ENCODE results near the gene ASXL1.

ASXL1 gene

GRCh38 chr20:32336918-32337347 lies 21.2 kb upstream of the ASXL1 start:
- no peak for TF ChIP-seq FOXP2 (optimal IDR thresholded peaks at IDR 0.05; ENCODE audit: borderline replicate concordance, extremely low read depth, extremely low read length, insufficient read depth)
- TF ChIP-seq TAF1 (IDR thresholded peaks at IDR 0.05; ENCODE audit: borderline replicate concordance, insufficient read depth, low read length): no peak
- no peak for TF ChIP-seq SIN3A (IDR thresholded peaks at IDR 0.05; ENCODE audit: borderline replicate concordance, insufficient read depth, low read length)
- TF ChIP-seq, protein P1, sequence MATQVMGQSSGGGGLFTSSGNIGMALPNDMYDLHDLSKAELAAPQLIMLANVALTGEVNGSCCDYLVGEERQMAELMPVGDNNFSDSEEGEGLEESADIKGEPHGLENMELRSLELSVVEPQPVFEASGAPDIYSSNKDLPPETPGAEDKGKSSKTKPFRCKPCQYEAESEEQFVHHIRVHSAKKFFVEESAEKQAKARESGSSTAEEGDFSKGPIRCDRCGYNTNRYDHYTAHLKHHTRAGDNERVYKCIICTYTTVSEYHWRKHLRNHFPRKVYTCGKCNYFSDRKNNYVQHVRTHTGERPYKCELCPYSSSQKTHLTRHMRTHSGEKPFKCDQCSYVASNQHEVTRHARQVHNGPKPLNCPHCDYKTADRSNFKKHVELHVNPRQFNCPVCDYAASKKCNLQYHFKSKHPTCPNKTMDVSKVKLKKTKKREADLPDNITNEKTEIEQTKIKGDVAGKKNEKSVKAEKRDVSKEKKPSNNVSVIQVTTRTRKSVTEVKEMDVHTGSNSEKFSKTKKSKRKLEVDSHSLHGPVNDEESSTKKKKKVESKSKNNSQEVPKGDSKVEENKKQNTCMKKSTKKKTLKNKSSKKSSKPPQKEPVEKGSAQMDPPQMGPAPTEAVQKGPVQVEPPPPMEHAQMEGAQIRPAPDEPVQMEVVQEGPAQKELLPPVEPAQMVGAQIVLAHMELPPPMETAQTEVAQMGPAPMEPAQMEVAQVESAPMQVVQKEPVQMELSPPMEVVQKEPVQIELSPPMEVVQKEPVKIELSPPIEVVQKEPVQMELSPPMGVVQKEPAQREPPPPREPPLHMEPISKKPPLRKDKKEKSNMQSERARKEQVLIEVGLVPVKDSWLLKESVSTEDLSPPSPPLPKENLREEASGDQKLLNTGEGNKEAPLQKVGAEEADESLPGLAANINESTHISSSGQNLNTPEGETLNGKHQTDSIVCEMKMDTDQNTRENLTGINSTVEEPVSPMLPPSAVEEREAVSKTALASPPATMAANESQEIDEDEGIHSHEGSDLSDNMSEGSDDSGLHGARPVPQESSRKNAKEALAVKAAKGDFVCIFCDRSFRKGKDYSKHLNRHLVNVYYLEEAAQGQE (IDR thresholded peaks at IDR 0.05; ENCODE audit: insufficient read depth in 1 of 2, low read depth in 2 of 2, low read length in 2 of 2): no peak
- no peak for TF ChIP-seq POLR2AphosphoS5 (IDR thresholded peaks at IDR 0.05; ENCODE audit: low read depth, low read length)

DNA sequence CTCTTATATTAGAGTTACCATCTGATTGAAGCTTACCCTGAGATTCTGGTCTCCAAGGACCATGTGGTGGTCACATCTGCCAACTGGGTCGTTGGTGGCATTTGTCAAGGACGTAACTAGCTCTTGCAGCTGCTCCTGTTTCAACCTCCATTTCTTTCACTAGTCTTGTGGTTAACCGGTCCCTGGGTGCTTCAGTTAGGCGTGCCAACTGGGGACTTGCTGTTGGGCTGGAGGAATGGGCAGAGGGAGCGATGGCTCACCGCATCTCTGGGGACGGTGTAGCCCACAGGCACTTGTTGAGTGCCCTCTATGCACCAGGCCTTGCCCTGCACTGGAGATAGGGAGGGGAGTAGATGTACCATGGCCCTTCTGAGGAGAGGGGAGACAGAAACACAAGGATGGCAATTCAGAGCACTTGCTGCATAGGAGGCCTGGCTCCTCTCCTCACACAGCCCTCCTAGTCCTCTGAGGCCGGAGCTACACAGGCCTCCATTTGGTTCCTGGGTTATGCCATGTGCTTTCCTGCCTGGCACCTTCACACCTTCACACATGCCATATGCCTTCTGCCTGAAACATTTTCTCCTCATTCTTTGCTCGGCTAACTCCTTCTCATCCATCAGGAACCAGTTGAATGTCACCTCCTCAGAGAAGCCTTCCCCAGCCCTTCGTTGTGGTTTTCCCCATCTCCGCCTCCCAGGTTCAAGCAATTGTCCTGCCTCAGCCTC lies 20.0 kb upstream of the ASXL1 start:
- no peak for TF ChIP-seq POLR2AphosphoS5 (IDR thresholded peaks at IDR 0.05; ENCODE audit: low read depth, low read length)
- TF ChIP-seq, protein P1 (IDR thresholded peaks at IDR 0.05; ENCODE audit: insufficient read depth in 1 of 2, low read depth in 2 of 2, low read length in 2 of 2): no peak
- TF ChIP-seq FOXP2 (optimal IDR thresholded peaks at IDR 0.05; ENCODE audit: borderline replicate concordance, extremely low read depth, extremely low read length, insufficient read depth): no peak
- no peak for TF ChIP-seq SIN3A (IDR thresholded peaks at IDR 0.05; ENCODE audit: borderline replicate concordance, insufficient read depth, low read length)
- TF ChIP-seq TAF1 (IDR thresholded peaks at IDR 0.05; ENCODE audit: borderline replicate concordance, insufficient read depth, low read length): no peak

DNA sequence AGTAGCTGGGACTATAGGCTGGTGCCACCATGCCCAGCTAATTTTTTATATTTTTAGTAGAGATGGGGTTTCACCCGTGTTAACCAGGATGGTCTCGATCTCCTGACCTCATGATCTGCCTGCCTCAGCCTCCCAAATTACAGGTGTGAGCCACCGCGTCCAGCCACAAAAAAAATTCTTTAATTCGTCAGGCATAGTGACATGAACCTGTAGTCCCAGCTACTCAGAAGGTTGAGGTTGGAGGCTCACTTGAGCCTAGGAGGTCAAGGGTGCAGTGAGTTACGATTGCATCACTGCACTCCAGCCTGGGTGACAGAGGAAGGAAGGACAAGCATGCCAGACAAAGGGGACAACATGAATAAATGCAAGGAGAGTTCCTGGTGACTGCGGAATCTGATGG lies 19.5 kb upstream of the ASXL1 start:
- TF ChIP-seq TAF1 (IDR thresholded peaks at IDR 0.05; ENCODE audit: borderline replicate concordance, insufficient read depth, low read length) (no peak), FOXP2 (optimal IDR thresholded peaks at IDR 0.05; ENCODE audit: borderline replicate concordance, extremely low read depth, extremely low read length, insufficient read depth) (no peak), SIN3A (IDR thresholded peaks at IDR 0.05; ENCODE audit: borderline replicate concordance, insufficient read depth, low read length) (no peak), POLR2AphosphoS5 (IDR thresholded peaks at IDR 0.05; ENCODE audit: low read depth, low read length) (no peak)
- TF ChIP-seq, protein P1 (IDR thresholded peaks at IDR 0.05; ENCODE audit: insufficient read depth in 1 of 2, low read depth in 2 of 2, low read length in 2 of 2): no peak

DNA sequence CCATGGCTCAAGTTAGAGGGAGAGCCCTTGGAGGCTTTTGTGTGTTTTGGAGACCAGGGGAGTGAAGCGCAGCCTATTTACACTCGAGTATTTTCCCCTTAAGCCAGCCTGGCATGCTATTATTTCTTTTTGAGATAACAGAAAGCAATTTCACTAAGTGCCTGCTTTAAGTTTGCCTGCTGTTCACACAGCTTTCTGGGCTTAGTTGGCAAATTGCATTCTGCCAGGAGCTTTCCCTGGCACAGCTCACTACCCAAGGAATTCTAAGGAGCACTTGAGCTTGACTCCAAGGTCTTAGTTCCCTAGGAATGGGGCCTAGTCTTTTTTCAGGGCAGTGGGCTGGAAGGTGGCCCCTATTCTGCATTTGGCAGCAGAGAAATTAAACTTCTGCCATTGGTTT lies 19.0 kb upstream of the ASXL1 start:
- TF ChIP-seq TAF1 (IDR thresholded peaks at IDR 0.05; ENCODE audit: borderline replicate concordance, insufficient read depth, low read length) (no peak), FOXP2 (optimal IDR thresholded peaks at IDR 0.05; ENCODE audit: borderline replicate concordance, extremely low read depth, extremely low read length, insufficient read depth) (no peak), POLR2AphosphoS5 (IDR thresholded peaks at IDR 0.05; ENCODE audit: low read depth, low read length) (no peak), SIN3A (IDR thresholded peaks at IDR 0.05; ENCODE audit: borderline replicate concordance, insufficient read depth, low read length) (no peak)
- TF ChIP-seq, protein P1 (IDR thresholded peaks at IDR 0.05; ENCODE audit: insufficient read depth in 1 of 2, low read depth in 2 of 2, low read length in 2 of 2): no peak

All from PFSK-1 (cell line).